ENCODE results near the gene SPTLC3.

The SPTLC3 gene

DNA sequence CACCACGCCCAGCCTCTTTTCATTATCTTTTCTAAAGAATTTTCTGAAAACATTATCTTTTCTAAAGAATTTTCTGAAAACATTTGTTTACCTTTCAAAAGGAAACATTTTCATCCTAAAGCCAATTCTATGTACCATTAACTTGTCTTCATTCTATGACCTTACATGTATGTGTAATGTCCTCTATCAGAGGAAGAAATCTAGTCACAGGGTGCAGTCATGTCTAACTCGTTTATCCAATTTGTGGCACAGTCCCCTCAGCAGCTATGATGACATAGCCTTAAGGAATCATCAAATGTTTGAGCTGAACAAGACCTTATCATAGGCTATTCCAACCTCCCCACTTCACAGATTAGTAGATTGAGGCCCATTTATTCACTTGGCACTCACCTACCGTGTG lies 21.5 kb upstream of the SPTLC3 start:
- DNase-seq: no peak

DNA sequence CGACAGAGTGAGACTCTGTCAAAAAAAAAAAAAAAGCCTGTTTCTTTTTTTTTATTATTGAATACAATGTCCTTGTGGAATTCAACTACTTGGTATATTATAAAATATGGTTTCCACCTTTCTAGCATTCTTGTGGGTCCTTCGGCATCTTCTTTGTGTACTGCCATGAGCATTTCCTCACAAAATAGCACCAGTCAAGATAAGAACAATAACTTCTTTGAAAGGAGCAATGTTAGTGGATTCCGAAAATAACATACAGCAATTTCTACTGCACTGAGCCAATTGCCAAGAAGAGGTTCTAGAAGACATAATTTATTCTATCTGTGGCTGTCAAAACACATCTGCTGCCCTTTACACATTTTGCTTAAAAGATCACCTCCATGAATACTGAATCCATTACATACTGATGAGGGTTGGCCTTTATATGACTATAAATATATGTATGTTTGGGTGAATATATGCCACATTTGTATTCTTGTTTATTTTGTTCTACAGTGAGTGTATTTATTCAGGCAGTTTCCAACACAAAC lies 19.1 kb upstream of the SPTLC3 start:
- DNase-seq: no peak

DNA sequence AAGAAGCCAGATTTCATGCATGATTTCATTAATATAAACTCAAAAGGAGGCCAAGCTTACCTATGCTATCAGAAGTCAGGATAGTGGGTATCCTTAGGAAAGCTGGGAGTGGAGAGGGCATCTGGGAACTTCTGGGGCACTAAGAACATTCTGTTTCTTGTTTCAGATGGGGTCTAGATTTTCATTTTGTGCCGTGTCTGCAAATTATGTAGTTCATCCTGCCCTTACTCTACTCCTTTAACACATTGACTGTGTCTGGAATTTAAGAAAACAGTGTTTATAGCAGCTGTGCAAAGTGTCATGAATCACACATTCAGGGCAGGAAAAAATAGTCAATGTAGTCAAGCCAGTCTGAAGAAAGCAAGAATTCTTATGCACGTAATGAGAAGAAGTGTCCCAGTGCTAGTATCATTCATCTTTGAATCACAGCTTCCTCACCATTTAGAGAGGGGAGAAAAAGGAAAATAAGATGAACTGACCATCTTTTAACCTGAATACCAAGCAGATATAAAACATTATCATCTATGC lies 11.6 kb upstream of the SPTLC3 start:
- DNase-seq: no peak

DNA sequence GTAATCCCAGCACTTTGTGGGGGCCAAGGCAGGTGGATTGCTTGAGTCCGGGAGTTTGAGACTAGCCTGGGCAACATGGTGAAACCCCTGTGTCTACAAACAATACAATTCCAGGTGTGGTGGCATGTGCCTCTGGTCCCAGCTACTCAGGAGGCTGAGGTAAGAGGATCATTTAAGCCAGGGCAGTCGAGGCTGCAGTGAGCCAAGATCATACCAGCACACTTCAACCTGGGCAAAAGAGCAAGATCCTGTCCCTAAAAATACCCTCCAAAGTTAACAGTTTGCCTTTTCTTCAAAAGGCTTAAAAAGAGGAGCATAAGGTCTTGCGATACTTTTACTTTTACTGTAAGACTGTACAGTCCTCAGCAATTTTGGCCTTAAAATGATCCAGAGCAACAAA lies 10.7 kb upstream of the SPTLC3 start:
- DNase-seq: no peak

DNA sequence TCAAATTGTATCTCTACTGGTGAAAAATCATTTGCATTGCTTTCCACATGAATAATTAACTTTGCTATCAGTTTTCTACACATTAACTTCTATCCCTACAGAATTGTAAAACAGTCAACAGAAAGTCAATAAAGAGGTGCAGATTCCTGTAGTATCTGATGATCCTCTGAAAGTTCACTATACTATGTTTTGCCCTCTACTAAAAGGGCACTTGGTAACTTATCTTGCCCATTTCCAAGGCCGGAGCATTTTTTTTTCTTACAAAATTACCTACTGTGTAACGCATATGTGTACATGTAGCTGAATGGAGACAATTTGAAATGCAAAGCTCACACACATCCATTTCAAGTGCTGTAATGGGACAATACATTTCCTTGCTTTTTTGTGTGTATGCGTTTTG lies 9.6 kb upstream of the SPTLC3 start:
- DNase-seq: no peak

DNA sequence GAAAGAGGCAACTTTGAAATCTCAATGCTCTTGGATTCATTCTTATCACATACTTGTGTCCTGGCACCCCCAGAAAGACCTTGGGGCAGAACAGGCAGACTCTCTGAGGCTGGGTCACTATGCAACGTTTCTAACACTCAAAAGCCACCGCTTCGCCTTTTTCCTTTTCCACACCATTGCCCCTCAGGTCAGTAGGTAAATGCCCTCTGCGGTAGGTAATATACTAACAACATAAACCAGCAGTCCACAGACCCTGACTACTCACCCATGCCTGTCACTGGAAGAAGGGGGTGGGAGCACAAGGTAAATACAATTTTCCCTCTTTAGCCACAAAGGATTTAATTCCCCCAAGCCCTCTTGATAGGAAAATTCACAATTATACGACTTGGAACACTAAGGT lies 6.5 kb upstream of the SPTLC3 start:
- no peak for DNase-seq

DNA sequence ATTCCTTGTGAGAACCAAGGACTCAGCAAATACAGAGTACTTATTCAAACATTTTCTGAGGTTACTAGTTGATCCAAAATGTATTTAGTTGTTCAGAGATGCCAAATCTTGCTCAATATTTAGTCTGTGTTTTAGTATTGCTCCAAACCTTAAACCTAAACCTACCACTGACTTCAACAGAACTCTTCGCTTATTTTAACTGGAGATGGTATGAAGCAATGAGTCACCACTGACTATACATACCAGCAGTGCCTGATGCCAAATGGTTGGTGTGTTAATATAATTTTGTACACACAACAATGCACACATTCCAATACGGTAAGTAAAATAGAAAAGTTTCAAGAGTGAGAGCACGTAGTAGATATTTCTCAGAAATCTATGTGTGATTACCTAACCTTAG lies 1.9 kb upstream of the SPTLC3 start:
- no peak for DNase-seq

DNA sequence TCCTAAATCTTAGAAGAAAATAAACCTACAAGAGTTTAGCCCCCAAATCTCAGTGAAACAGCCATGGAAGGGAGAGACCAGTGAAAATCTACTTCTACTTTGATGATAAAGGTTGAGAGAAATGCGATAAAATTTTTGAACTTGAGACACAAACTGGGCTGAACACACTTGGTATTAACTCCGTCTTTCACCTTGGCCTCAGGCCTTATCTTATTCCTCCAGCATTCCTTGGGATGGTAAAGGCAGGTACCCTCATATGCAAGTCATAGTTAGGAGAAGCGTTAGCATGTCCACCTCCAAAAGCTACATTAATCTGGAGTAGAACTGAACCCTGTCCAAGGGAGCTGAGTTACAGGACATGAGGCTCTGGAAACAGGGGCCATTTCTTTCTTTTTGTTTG lies 1.2 kb upstream of the SPTLC3 start:
- no peak for DNase-seq

DNA sequence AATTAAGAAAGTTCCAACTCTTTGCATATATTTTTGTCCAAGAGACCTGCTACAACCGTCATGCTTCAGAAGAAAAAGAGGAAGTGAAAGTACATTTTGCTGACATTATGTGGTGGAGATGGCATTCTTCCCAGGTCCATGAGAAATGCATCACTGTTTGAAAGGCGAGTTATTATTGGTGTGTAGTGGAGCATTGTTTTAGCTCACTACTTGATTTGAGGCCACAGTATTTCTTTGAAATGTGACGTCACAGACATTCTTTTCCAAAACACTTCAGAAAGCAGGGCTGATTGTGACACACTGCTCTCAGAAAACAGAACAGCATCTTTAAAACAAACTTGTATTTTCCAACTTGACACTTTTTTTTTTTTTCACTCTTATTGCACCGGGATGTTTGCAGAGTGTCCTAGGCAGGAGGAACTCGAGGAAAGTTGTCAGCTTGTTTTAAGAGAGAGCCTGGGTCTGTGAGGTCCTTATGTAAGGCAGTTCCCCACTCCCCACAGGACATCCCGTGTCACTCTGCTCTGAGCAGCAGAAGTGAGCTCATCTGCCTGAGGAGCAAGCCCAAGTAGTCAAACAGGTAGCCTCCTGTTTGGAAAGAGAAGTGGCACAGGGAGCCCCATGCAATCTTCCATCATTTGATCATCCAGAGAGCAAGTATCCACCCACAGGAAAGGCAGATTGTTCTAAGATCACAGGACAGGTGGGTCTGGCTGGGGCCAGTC lies 1.1 kb downstream of the SPTLC3 start:
- DNase-seq: no peak

DNA sequence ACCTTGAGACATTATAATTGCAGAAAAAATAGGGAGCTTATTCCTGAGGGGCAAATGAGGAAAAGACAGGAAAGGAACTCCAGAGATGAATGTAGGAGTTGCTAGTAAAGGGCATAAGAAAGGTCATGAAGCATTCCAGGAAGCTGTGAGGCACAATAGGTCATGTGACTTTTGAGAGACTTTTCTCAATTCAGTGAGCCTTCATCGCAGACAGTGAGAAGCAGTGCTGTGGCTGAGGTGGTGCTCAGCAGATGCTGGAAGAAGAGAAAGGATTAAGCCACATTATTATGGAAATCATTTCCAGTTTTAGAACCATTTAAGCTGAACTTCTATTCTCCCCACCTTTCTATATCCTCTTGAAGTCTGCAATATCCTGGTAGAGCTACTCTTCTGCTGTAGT lies 4.1 kb downstream of the SPTLC3 start:
- DNase-seq: no peak

DNA sequence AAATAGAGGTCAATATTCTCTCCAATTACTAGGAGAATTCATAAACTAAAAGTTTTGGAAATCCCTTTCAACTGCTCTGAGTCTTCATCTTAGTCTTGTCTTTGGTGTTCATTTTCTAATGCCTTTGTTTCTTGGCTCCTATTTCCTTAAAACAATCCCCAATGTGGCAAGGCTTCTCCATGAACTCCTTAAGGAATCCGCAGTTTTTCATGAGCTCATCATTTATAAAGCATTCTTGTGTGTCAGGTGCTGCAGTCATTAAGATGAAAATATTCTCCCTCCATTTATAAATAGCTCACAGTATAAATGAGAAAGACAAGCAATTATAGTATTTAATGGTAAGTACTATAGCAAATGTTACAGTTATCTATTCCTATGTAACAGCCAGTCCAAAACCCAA lies 4.6 kb downstream of the SPTLC3 start:
- no peak for DNase-seq

DNA sequence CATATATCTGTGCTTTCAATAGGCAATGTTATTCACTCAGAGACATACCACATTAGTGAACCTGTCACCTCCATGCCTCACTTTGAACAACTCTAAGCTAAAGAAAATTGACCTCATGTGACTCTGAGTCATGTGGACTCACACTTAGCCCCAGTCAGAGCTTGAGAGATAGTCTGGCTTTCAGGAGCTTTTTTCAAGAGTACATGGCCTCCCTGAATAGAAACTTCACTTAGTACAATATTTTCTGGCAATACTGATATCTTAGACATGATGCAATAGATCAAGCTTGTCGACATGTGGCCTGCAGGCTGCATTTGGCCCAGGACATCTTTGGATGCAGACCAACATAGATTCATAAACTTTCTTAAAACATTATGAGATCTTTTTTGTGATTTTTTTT lies 8.5 kb downstream of the SPTLC3 start:
- DNase-seq: no peak

DNA sequence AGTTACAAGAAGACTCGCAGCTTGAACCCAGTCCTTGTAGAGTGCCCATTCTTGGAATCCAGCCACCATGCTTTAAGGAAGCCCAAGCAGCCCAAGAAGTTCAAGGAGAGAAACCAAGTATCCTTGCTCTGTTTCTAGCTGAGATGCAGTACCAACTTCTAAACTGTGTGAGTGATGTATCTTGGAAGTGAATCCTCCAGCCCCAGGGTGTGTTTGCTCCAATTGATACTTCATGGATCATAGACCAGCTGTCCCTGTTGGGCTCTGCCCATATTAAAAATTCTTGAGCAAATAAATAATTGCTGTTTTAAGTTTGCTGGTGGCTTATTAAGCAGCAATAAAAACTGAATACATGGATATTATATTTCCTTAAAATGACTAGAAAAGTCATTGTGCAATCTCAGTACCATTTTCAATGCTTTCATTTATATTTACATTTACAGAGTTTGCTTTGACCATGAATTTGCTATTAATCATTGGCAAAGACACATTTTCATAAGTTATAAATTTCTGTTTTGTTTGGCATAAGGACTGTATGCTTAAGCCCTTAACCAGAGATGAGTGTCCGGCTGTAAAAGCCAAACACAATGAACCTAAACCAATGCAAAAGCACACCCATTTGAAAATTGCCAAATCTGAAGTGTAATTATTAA lies 9.2 kb downstream of the SPTLC3 start:
- DNase-seq: no peak

DNA sequence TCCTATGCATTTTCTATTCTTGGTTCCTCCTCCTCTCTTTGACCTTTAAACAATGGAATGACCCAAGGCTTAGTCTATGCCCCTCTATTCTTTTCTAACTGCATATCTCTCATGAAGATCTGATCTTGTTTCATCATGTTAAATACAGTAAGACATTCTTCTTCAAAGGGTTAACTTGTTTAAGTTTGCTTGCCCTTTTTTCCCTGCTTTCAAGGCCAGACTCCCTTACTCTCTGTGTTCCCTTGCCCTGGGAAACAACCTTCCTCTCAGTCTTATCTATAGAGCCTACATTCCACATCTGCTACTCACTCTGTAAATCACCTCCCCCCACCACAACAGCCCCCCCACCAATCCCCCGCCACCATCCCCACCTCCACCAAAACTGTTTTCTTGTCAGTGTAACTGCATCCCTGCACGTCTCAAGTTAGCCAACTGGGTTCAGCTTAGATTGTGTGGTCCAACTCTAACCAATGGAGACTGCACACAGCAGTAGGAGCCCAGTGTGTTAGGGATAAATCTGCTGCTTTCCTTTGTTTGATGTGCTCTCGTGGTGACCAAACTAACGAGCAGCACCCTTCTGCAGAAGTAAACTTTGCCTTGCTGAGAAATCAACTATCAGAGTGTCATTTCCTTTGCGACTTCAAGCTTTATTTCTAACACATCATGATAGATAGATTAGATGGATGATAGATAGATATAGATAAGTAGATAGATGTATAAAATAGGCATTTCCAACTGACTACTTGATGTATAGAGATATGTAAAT lies 12.6 kb downstream of the SPTLC3 start:
- no peak for DNase-seq

DNA sequence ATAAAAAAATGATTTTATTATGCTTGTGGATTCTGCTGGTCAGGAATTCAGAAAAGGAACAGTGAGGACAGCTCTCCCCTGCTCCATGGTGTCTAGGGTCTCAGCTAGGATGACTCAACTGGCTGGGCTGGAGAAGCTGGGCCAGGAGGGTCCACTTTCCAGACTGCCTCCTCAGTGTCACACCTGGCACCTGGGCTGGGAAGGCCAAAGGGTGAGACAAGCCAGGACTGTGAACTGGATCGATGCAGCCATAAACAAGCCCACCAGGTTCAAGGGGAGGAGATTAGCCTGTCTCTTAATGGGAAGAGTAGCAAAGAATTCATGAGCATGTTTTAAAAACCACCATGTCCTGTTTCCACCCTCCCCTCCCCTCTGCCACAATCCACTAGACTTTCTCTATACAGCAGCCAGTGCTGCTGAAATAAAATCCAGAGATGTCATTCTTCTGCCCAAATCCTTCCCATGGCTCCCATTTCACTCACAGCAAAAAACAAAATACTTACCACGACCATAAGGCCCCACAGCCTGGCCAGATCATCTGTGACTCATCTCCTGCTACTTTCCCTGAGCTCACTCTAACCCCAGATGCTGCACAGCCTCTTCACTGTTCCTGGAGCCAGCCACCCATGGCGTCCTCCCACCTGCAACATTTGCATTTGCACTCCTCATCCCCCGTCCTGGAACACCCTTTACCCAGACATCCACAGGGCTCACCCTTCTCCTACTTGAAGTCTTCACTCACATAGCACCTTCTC lies 13.8 kb downstream of the SPTLC3 start:
- no peak for DNase-seq

DNA sequence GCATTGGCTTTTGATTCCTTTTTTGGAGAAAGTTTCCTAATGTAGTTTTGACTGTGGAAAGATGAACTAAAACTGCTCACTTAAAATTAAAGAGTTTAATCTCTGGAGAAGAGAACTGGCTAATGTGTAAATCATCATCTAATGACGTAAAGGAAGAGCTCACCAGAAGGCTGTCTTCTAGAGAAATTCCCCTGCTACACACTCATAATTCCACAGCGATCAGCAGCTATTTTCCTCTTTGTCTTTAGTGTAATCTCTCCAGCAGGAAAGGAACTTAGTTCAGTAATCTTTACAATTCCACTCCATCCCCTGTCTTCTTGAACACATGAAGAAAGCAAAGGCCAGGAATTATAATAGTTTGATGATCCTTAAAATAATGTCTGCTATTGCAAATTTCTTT lies 15.8 kb downstream of the SPTLC3 start:
- DNase-seq: no peak

DNA sequence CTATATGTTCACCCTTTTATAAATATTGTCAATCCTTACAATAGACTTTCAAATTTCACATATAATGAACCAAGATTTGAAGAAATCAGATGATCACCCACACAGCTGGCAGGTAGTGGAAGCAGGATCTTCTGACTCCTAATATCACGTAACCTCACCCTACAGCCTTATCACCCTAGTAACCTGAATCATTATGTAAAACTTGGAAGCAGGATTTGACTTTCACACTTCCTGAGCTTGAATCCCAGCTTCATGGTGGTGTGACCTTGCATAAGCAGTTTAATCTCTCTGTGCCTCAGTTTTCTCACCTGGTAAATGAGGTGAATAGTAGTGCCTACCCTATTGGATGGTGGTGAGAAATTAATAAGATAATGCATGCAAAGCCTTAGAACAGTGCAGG lies 16.4 kb downstream of the SPTLC3 start:
- no peak for DNase-seq

DNA sequence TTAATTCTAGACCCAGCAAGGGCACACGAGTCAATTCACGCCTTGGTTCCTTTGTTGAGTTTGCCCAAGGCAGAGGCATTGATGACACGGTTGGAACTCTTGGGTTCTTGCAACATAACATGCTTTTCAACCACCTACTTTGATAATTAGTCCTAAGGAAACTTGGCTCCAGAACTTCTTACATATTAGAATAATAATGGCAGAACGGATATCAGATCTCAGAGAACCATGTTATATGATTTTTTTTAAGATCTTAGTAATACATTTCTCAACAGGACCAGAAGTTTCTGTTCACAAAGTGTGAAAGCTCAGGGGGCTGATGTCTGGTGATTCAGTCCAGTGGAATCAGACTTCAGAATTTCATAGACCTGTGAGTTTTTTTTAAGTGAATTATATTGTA lies 19.2 kb downstream of the SPTLC3 start:
- no peak for DNase-seq

DNA sequence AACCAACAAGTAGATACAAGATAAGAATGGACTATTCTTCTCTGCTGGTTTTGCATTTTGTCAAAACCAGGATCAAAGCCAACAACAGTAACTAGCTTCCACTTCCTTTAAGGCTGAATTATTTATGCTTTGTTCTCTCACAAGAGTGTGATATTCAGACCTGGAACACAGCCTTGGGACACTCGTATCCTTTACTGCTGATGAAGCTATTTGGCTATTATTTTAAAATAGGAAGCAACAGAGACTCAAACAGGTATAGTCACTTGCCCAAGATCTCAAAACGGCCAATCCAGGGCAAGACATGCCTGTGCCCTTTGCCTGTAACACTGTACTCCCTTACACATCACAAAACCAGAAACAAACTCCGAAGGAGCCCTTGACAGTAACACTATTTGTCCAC lies 19.9 kb downstream of the SPTLC3 start:
- DNase-seq: no peak

DNA sequence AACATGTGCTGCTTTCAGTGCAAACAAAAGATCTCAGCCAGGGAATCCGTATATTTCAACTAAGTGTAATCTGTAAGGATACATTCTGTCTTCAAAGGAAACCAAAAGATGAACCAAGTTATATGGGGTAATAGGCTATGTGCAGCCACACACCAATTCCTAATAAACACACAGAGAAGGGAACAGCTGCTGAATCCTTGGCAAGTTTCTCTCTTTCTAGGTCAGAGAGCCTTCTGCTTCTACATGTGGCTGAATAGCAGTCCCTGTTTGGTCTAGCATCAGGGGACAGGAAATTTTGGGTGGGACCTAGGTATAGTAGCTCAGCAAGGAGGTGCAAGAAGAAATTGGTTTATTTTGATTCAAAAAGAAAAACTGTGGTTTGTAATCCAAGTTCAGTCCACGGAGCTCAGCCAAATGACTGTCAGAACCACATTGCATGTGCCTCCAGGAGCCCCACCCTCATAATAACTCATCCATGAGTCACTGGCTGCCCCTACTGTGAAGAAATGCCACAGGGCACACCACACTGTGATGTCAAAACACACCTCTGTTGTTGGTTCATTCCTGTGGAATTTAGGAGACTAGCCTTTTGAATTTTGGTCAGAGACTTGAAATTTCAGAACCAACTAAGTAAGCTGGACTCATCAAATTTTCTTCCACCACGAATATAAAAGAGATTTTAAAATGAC lies 21.1 kb downstream of the SPTLC3 start:
- DNase-seq: no peak

DNA sequence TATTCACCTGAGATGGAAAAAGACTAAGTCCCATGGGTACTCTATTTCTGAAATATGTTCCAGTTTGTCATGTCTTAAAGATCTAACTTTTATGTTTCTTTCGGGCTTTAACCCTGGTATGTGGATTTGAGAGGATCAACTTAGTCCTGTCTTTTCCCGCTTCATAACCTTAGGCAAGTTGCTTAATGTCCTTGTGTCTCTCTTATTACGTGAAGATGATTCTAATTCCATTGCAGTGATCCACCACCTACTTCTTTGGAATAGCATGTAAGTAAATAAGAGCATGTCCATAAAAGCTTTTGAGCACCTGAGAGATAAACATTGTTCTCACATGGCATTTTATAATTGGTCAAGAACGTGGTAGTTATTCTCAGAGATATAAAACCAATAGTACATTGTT lies 23.0 kb downstream of the SPTLC3 start:
- no peak for DNase-seq

DNA sequence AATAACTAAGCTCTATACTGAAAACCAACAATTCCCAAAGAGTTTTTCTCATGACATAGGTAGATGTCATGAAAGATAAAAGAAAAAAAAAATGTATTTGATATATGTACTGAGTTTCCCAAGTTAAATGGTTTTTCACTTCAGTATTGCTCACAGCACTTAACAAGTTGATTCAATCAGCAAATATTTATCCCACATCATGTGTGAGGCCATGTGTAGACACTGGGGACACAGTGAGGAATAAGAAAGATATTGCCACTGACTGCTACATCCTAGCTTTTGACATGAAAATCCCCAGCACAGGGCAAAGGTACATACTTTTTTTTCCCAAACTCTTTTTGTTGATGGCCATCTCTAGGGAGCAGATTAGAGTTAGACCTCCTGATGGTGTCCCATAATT lies 25.3 kb downstream of the SPTLC3 start:
- DNase-seq: no peak

Data from NCI-H187 (cell line).